ENCODE measurements around the gene GLUL.

- no peak for TF ChIP-seq CTCF (IDR thresholded peaks at IDR 0.05)
- no peak for TF ChIP-seq POLR2AphosphoS5 (IDR thresholded peaks at IDR 0.05)
These were observed 17.0 kb upstream of the GLUL start for GRCh38 chr1:182408435-182409075.
